Lung (tissue), 12 donors: ENCODE measurements around the gene TMEM150B. TPM values are rescaled to one million over a fixed set of nuclear protein-coding genes. Genes with fewer than 3 reads are reported as not detected.

Experiments
- ATAC-seq: fragments of 200-7000 bp; cut with Tn5 transposase; one replicate; pipeline ENCODE4 v1.9.1; 2020; ENCODE audit warnings: moderate number of reproducible peaks; ENCODE audit not compliant: insufficient read depth, low FRiP score
- DNase-seq, 3 donors: peaks; one replicate each; pipeline ENCODE4 v3.0.0-alpha.2; 2013 to 2017
- H3K27ac ChIP-seq, 2 donors: one replicate each; pipeline ENCODE4 v1.5.1; 2013; ENCODE audit warnings: mild to moderate bottlenecking in 2 of 2, moderate library complexity in 2 of 2, control low read depth in 1 of 2, inconsistent platforms in 1 of 2, low read depth in 1 of 2, low read length in 1 of 2
- H3K27me3 ChIP-seq, 3 donors: one replicate each; pipeline ENCODE4 v1.5.1; 2013; ENCODE audit warnings: low read length in 2 of 3; ENCODE audit not compliant: control insufficient read depth in 3 of 3, insufficient read depth in 3 of 3
- H3K36me3 ChIP-seq, 4 donors: one replicate each; pipeline ENCODE4 v1.5.1; 2013; ENCODE audit warnings: low read length in 4 of 4, mild to moderate bottlenecking in 1 of 4, moderate library complexity in 1 of 4; ENCODE audit not compliant: control insufficient read depth in 4 of 4, insufficient read depth in 4 of 4
- H3K4me1 ChIP-seq, 5 donors: one replicate each; pipeline ENCODE4 v1.5.1; 2013; ENCODE audit warnings: low read length in 5 of 5, mild to moderate bottlenecking in 2 of 5, moderate library complexity in 1 of 5; ENCODE audit not compliant: control insufficient read depth in 5 of 5, insufficient read depth in 5 of 5
- H3K4me3 ChIP-seq: one replicate; pipeline ENCODE4 v1.5.1; 2013; ENCODE audit warnings: mild to moderate bottlenecking, control low read depth, moderate library complexity
- H3K9ac ChIP-seq, 2 donors: one replicate each; pipeline ENCODE4 v1.5.1; 2013; ENCODE audit warnings: low read length in 2 of 2, control low read depth in 1 of 2; ENCODE audit not compliant: insufficient read depth in 1 of 2
- H3K9me3 ChIP-seq, 4 donors: one replicate each; pipeline ENCODE4 v1.5.1; 2013; ENCODE audit warnings: low read length in 3 of 4, mild to moderate bottlenecking in 1 of 4, moderate library complexity in 1 of 4; ENCODE audit not compliant: control insufficient read depth in 4 of 4, insufficient read depth in 3 of 4
- WGBS, 2 donors: extraction: QIAGEN DNeasy Blood & Tissue Kit; methylation state at CpG; one replicate each; pipeline ENCODE4 v1.1.7; 2013; 5-methylcytosine and 5-hydroxymethylcytosine counted together
- polyA plus RNA-seq, 2 donors: library from polyadenylated mRNA; stranded (reverse); fragments of 200-250 nt; gene quantifications; one replicate each; pipeline ENCODE4 v1.2.1, GENCODE V29; 2013
- total RNA-seq, 2 donors: library from RNA; depleted of rRNA in 1 of 2; stranded (reverse); fragments of >200 nt in 1 of 2; gene quantifications; one replicate each; pipeline ENCODE4 v1.2.1, GENCODE V29; 2014 to 2021
- TF ChIP-seq, protein P1 (sequence below): IDR thresholded peaks from 2 replicates; pipeline ENCODE4 v1.5.1; 2012; ENCODE audit warnings: mild to moderate bottlenecking; ENCODE audit errors: control extremely low read depth, extremely low read depth
- donor health status: control.
- donor health status: control.
- donor health status: Bipolar disorder and iron deficiency.
- donor health status: healthy.
- donor health status: DM: yes; HTN: yes; CAD: no.

Gene TMEM150B
- total and polyA plus RNA-seq, 4 donors: 2.3 to 23.0 (median 17.0) TPM

DNA sequence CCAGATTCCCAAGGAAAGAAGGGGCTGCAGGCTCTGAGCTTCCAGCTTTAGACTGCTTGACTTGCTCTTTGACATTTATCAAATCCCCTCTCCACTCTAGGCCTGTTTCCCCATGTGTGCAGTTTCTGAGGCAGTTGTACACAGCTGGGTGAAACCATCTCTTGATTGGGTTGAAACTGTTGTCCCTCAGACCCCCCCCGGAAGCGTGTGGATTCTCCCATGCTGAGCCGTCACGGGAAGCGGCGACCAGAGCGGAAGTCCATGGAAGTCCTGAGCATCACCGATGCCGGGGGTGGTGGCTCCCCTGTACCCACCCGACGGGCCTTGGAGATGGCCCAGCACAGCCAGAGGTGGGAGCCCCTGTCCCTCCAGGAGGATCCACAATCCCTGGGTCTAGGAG is 21.7 kb downstream of the TMEM150B start:
- peaks cover 0 to 12% (median 5%) of the 10 kb centered on the region in 4 donors for H3K36me3 ChIP-seq
- H3K4me3 ChIP-seq: no peak overlapping the region
- 93 to 97% methylated on average over 11 of the region's 11 CpGs for WGBS, 2 donors
- no peaks in the 10 kb centered on the region for H3K9me3 ChIP-seq
- no peak overlapping the region for H3K9ac ChIP-seq
- no peaks in the 10 kb centered on the region for H3K27me3 ChIP-seq
- peaks cover 0 to 8% (median 3%) of the 10 kb centered on the region in 5 donors for H3K4me1 ChIP-seq
- ATAC-seq: no peak
- no peak overlapping the region for H3K27ac ChIP-seq
- TF ChIP-seq, protein P1, sequence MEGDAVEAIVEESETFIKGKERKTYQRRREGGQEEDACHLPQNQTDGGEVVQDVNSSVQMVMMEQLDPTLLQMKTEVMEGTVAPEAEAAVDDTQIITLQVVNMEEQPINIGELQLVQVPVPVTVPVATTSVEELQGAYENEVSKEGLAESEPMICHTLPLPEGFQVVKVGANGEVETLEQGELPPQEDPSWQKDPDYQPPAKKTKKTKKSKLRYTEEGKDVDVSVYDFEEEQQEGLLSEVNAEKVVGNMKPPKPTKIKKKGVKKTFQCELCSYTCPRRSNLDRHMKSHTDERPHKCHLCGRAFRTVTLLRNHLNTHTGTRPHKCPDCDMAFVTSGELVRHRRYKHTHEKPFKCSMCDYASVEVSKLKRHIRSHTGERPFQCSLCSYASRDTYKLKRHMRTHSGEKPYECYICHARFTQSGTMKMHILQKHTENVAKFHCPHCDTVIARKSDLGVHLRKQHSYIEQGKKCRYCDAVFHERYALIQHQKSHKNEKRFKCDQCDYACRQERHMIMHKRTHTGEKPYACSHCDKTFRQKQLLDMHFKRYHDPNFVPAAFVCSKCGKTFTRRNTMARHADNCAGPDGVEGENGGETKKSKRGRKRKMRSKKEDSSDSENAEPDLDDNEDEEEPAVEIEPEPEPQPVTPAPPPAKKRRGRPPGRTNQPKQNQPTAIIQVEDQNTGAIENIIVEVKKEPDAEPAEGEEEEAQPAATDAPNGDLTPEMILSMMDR: no peak
- DNase-seq: no peak

DNA sequence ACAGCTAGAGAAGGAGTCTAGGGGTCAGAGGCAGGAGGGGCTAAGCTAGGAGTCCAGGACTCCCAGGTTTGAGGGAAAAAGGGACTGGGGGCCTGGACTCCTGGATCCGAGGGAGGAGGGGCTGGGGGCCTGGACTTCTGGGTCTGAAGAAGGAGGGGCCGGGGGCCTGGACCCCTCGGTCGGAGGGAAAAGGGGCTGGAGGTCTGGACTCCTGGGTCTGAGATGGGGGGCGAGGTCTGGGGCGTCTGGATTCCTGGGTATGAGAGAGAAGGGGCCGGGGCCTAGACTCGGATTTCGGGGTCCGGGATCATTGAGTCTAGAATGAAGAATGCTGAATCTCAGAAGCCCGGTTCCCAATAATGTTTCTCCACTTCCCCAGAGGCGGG is 22.8 kb downstream of the TMEM150B start:
- WGBS, 2 donors: 68 to 73% methylated on average over 12 of the region's 12 CpGs
- H3K4me1 ChIP-seq: peaks cover 0 to 8% (median 3%) of the 10 kb centered on the region in 5 donors
- no peak overlapping the region for H3K4me3 ChIP-seq
- DNase-seq (no peak), ATAC-seq (no peak)
- peaks cover 0 to 13% (median 5%) of the 10 kb centered on the region in 4 donors for H3K36me3 ChIP-seq
- TF ChIP-seq, protein P1: no peak
- no peaks in the 10 kb centered on the region for H3K9me3 ChIP-seq
- no peak overlapping the region for H3K27ac ChIP-seq
- no peaks in the 10 kb centered on the region for H3K27me3 ChIP-seq
- H3K9ac ChIP-seq: peak overlapping the region in 1 of 2 donors; percentile 51

DNA sequence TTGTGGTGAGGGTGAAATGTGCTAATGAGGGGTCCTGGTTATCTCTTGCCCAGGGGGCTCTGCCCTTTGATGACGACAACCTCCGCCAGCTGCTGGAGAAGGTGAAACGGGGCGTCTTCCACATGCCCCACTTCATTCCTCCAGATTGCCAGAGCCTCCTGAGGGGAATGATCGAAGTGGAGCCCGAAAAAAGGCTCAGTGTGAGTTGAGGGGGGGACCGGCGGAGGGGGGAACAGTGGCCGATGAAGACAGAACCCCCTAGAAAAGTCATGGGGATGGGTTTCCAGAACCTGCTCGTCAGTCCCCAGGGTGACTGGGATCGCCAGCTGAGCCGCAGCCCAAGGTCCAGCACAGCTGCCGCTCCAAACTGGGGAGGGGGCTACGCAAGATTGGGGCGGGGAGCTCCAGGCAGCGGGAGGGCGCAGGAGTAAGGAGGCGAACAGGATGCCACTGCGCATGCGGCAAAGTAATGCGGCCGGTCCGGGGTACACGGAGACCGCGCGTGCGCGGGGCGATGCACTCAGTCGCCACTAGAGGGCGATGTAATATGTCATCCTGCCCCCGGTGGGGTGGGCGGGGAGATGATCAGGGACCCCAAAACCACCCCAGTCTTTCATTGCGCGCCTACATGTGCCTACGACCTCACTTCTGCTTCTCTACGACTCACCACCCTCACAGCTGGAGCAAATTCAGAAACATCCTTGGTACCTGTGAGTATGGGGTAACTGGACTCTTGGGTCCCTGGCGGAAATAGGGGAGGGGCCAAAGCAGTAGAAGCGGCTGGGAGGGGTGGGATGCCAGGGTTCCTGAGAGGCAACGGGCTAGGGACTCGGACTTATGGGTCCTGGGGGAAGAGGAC is 23.5 kb downstream of the TMEM150B start:
- peaks cover 0 to 11% (median 5%) of the 10 kb centered on the region in 4 donors for H3K36me3 ChIP-seq
- peaks cover 0 to 8% (median 3%) of the 10 kb centered on the region in 5 donors for H3K4me1 ChIP-seq
- WGBS, 2 donors: 13 to 15% methylated on average over 37 to 42 of the region's 42 CpGs
- no peaks in the 10 kb centered on the region for H3K9me3 ChIP-seq
- TF ChIP-seq, protein P1: peak; percentile 84
- peak overlapping the region in 1 of 2 donors; percentile 51 for H3K9ac ChIP-seq
- H3K27ac ChIP-seq: no peak overlapping the region
- ATAC-seq (peak; percentile 82), DNase-seq (peak; percentile 86 to 91 (median 88))
- no peaks in the 10 kb centered on the region for H3K27me3 ChIP-seq
- H3K4me3 ChIP-seq: no peak overlapping the region
